CD1c-positive myeloid dendritic cell (primary cell): Measurements from ENCODE around the gene PPM1A.
"Not testable (repeated sequence)": the region's sequence is repeated elsewhere in the genome, so short reads cannot be mapped to it uniquely, and the experiment has no call there.

Source experiments
- DNase-seq: peaks from one replicate; pipeline ENCODE4 v3.0.0-alpha.2; 2016; ENCODE audit errors: extremely low spot score

The PPM1A gene

DNA sequence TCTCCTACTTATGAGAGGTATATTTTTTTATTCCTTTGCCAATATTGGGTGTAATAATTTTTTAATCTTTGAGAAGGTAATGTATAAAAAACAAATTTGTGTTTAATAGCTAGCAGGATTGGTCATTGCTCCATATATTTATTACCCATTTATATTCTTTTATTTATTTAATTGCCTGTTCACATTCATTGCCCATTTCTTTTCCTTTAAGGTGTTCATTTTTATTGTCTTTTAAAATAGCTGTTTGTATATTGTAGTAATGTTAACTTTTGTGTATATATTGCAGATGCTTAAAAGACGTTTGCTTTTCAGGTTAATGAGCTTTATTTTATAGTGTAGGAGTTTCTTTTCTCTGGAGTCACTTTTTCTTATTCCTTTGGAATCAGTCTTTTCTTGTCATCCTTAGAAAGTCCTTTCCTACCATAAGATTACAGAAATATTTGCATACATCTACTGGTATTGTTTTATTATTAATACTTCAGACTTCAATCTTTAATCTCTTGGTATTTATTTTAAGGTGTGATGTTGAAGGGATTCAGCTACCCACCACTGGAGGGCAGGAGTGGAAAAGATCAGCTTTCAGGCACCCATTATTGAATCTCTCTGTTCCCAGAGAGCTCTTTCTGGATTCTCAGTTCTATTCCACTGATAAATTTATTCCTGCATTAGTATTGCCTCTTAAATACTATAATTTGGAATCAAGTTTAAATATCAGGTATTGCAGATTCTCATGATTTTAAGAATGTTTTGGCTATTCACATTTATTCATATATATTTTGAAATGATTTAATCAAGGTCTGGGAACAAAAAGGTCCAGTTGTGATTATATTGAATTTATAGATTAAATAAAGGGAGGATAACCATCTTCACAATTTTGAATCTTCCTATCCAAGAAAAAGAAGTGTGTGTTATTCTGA is 17.3 kb downstream of the PPM1A start:
- peak; percentile 24 for DNase-seq

DNA sequence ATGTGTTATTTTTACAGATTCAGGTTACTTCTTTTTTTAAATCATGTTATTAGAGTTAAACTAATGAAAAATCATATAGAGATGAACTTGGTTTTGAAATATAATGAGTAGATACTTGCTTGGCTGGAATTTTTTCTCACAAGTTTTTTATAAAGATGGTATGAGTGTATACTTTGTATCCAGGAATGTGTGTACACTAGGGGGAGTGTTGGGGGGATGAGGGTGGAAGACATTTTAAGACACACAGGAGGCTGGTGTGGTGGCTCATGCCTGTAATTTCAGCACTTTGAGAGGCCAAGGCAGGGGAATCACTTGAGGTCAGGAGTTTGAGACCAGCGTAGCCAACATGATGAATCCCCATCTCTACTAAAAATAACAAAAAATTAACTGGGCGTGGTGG is 23.2 kb downstream of the PPM1A start:
- no peak for DNase-seq

DNA sequence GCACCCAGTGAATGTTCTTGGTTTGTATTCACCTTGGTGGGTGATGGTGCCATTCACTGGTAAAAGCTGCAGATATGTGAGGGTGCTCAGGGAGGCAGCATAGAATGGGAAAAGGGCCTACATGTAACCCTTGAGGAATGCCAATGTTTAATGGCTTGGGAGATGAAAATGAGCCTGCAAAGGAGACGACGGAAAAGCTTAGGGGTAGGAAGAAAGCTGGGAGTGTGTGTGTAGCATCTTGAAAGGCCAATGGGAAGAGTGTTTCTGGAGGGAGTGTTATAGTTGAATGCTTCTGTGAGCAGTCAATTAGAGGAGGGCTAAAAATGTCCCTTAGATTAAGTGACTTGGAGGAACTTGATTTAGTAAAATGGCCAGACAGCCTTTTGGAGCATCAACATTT is 24.9 kb downstream of the PPM1A start:
- DNase-seq: no peak

DNA sequence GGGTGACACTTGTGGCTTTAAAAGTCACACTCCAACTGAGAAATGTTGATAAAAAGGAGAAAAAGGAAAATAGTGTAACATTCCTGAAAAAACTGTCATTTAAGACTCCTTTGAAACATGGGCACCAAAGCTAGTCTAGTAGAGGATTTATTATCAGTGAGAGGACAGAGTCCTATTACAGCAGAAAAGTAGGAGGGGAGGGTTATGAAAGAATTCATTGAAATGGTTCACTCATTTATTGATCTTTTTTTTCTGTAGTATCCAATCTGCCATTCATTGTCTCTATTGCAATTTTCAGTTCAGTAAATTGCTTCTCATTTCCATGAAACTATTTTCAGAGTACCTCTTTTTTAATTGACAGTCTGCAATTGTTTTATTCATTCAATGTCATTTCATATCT is 25.4 kb downstream of the PPM1A start:
- DNase-seq: no peak

DNA sequence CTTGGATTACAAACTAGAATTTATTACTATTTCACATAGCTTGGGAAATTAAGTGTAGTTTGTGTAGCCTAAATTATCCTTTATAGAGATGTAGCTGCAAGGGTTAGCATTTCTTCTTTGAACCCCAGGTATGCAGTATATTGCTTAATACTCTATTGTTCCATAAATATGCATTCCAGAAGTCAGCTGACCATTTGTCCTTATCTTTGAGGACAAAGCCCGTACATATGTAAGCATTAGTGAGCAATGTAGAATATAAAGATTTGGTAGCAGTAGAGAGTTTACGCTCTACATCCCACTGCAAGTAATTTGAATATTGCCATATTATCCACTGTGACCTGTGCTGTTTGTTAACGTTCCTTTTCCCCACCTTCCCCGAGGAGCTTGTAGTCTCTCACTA is 26.9 kb downstream of the PPM1A start:
- no peak for DNase-seq

DNA sequence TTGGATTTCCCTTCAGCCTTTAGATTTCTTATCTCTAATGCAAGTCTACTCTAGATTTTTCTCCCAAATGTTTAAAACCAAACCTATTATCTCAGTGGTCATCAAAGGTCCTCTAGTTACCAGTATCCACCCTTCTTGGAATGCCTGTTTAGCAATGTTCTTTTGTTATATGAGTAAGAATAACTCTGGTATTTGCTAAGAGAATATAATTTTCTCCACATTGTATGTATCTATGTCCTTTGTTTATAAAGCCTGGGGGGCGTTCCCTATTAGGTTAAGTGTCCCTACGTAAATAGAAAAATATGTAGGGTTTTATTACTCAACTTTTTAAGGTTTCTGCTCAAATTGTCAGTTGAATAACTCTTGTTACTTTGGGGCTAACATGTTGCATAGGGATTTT is 27.3 kb downstream of the PPM1A start:
- DNase-seq: no peak

DNA sequence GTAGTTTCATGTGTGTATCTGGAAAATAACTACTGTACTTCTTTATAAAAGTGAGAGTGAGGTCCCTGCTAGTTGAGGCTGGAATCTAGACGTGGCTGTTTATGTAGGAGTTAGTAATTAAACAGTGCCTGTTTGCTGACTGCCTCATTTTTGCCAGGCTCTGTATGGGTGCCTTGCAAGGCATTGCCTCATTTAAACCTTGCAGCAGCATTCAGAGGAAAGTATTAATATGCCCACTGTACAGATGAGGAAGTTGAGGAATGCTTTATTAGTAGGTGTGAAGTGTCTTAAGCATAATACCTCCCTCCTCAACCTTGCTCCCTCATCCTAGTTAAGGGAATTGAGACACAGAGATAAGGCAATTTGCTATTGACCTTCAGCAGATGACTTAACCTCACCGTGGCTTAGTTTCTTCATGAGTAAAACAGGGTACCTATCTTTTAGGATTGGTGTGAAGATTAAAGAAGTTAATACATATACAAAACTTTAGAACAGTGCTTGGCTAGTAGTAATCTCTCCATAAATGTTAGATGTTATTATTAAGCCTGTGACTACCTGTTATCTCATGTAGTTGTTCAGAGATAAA is 28.7 kb downstream of the PPM1A start:
- DNase-seq: no peak

DNA sequence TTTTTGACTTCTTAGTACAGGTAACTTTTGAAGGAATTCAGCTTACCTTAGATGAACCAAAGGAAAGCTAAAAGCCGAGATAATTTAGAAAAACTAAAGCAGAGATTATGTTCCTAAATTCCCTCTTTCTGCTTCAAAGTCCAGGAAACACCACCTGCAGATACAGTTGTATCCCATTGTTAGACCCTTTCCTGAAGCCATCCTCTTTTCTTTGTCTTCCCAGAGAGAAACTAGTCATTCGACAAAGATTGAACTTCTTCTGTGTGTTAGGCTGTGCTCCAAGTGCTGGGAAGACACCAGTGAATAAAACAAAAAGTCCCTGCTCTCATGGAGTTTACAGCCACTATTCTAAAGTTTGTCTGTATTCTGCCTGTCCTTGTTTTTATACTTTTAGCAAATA is 29.3 kb downstream of the PPM1A start:
- no peak for DNase-seq

DNA sequence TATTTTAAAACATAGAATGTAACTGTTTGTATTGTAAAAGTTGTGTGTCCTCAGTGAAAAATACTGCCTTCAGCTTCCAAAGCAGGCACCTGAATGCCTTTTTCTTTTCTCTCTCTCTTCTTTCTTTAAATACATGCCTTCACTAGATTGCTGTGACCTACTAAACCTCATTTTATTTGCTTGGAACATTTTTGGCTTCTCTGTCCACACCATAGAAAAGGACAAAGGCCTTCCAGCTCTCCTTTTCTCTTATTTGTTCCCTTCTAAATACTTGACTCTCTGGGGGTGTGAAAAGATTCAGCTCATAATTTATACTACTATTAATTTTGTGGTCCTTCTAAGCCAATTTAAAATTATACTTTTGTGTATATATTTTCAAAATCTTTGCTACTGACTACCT is 38.4 kb downstream of the PPM1A start:
- no peak for DNase-seq

DNA sequence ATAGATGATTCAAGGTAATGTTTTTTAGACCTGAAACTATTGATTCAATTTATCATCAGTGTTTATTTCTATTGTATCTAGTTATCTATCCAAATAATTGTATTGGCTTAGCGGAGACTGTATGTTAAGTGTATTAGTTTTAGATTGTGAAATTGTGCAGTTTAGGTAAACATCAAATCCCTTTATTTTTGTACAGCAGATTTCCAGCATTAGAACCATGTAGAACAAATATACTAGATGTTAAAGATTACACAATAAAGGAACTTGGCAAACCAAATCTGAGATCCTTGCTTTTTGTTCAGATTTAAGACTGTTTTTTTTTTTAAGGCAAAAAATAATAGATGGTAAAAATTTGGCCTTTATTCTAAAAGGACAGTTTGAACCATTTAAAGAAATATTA is 39.3 kb downstream of the PPM1A start:
- DNase-seq: no peak

DNA sequence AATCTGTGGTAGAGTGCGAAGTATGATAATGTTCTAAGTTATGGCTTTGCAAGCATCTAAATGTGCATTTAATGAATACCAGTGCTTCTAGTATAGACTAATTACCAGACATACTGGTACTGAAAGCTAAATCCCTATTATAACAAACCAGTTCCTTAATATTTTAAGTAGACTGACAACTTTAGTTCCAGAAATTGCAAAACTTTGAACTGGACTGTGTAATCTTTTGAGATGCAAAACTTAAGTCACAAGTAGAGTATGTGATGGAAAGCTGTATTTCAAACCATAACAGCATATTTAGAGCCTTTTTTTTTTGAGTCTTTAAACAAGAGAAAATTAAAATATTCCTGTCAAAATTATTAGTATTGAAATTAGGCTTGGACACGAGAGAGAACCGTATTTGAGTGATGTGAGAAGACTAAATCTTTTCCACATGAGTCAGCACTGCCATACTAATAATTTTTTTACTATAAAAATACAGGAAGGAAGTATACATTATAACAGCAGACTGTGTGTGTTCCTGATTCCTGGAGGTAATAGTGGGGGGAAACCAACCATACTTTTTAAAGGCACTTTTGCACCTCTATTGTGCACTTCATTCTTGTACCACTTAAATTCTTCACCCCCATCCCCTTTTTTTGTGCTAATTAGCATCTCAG is 45.5 kb downstream of the PPM1A start:
- DNase-seq: peak; percentile 16

DNA sequence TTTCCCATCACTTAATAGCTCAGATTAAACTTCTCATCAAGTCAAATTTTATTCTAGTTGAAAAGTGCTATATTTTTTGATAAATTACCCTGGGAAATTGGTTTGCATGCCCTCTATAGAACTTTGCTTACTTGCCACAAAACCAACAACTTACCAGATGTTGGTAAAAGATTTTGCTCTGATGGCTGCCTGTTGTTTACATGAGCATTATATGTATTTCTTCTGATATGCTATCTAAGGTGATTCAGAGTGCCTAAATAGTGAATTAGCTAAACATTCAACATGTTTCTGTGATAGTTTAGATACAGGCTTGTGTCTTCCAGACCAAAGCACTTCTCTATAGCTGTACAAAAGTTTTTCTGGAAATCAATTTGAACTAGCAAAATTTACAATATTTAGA is 51.0 kb downstream of the PPM1A start:
- DNase-seq: no peak

DNA sequence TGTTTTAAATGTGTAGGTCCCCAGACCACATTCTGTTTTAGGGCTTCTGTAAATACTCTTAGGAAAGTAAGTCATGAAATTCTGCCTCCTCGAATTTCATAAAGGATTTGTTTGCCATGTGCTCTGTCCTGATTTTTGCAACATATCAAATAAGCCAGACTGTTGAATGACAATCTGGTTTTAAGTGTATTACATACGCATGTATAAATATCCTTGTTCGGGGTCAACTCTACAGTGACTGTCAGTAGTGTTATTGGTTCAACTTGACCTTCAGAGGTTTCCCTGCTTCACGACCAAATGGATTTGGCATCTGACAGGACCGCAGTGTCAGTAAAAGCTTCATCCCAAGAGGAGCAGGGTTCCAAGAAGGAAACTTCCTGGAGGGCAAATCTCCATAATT is 52.7 kb downstream of the PPM1A start:
- no peak for DNase-seq

DNA sequence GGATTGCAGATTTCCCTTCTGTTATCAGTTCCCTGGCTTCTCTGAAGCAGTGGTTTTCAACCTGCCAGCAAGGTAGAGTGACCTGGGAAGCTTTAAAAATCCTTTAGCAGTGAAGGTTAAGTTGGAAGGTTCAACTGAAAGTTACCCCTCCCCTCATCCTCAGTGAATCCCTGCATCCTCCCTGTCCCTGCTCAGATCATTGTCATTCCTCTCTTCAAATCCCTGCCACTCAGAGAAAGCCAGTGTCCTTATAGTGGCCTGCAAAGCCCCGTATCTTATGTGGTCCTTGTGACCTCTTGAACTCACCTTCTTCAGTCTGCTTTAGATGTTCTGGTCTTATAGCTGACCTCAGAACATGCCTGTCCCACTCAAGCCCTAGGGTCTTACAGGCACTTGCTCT is 53.6 kb downstream of the PPM1A start:
- no peak for DNase-seq

DNA sequence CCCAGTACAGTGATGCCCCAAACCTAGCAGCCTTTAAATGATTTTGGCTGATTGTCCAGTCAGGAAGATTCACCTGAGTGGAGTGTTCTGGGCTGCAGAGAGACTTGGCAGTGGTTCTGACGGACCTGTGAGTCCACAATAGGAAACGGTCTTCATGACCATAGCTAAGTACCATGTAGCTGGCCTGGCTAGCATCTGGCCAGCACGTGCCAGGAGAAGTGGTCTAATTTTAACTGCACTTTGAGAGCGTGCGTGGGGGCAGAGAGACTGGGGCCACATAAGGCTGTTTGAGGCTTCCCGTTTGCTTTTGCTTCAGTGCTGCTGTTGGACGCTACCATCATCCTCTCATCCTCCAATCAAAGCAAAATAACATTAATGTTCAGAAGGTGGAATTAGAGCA is 54.7 kb downstream of the PPM1A start:
- no peak for DNase-seq

DNA sequence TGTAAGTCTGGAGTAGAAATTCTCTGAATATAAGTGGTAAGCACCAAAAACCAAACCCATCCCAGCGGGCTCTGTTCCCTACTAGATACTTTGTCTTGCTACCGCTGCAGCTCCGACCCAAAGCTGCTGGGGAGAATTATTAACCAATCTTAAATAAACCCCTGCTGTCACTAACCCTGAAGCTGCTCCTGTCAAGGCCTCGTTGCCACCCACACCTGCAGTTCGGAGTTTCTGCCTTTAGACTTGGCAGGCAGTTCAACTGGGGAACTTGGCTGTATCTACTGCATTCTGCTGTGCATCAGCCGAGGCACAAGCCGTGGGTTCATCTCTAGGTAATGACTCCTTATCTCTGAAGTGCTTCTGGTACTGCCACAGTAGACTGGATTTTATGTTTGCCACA is 55.5 kb downstream of the PPM1A start:
- no peak for DNase-seq

DNA sequence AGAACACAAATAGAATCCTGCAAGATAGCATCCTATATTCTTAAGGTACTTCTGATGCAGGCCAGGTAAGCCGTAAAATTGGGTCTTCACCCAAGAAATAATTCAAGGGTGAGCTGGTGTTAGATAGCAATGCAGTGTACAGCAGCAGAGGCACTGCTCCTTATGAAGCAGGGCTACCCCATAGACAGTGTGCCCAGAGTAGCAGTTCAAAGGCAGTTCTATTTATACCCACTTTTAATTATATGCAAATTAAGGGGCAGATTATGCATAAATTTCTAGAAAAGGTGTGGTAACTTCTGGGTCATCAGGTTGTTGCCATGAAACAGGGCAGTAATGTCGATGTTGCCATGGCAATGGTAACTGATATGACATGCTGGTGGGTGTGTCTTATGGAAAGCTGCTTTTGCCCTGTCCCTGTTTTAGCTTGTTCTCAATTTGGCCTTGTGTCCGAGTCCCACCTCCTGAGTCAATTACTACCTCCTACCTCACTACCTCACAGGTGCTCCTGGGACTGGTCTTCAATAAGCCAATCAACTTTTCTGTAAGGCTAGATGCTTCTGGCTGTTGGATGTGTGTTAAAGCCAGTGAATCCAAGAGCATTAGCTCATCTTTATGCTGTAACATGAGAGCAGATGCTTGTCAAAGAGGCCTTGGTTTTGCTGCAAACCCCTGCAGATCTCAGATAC is 61.0 kb downstream of the PPM1A start:
- DNase-seq: no peak

DNA sequence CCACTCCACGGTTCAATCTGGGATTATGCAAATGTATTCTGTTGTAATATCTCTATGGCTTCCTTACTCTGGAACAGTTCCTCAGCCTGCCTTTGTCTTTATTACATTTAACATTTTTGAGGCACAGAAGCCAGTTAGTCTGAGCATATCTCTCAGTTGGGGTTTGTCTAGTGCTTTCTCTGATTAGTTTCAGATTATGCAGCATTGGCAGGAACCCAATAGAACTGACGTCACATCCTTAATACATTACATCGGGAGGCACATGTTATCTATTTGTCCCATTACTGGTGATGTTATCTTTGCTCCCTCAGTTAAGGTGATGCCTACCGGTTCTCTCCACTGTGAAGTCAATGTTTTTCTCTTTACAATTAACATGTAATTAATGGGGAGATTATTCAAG is 62.4 kb downstream of the PPM1A start:
- DNase-seq: no peak

DNA sequence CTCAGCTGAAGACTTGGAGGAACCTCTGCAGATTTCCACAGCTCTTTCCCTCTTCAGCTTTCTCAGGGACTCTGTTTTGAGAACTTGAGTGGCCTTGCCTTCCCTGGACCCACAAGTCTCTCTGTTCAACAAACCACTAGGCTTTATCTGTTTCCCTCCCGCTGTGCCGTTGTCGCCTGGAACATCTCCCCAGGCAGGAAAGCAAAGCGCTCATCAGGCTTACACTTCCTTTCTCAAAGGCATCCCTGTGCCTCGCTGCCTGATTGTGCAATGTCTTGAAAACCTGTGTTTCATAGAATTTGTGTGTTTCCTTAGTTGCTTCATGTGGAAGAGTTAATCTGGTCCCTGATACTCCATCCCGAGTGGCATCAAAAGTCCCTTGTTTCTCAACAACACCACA is 64.1 kb downstream of the PPM1A start:
- DNase-seq: no peak

DNA sequence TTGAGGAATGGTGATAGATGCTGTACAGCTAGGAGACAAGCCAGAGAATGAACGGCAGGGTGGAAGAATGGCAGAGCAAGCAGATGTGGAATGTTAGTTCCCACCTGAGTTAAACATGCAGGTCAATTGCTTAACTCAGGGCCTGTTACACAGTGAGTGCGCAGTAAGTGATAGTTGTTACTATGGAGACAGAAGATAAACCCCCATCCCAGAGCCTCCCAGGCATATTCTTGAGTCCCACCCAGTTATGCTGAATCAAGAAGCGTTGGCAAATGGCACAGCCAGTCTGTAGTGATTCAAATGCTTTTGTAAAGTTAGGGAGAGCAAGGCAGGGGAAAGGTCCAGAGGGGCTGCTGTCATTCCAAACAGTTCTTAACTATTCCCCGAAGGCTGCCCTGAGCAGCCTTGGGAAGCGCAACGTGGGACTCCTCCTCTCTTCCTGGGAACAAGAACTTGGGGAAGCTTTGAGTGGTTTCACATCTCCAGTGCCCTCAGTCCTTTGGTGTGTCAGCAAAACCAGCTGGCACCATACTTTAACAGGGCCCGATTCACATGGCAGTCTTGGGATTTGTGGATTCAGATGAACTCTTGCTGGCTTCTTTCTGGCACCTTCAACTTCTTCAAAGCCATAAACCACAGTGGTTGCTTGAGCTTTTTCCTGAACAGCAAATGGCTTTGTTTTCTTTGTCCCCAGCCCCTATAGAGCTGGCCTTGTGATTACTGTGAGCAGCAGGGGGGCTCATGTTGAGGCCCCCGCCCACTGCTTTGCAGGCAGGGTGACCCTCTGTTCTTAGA is 66.4 kb downstream of the PPM1A start:
- DNase-seq: no peak

DNA sequence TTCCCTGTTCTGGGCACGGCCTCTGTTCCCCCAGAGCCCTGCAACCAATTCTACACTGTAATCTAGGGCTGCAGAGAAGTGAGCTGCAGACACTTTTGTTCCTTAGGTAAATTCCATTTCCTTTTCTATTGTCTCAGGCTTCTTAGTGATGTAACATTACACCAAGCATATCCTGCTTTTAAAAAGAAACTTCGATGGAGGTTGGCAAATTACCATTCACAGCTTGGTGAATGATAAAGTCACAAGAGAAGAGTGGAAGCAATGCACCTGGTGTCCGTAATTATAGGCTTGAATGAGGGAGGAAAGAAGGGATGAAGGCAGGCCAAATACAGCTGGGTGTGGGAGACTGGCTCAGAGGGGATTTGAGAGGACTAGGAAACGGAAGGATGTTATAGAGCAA is 68.6 kb downstream of the PPM1A start:
- no peak for DNase-seq

DNA sequence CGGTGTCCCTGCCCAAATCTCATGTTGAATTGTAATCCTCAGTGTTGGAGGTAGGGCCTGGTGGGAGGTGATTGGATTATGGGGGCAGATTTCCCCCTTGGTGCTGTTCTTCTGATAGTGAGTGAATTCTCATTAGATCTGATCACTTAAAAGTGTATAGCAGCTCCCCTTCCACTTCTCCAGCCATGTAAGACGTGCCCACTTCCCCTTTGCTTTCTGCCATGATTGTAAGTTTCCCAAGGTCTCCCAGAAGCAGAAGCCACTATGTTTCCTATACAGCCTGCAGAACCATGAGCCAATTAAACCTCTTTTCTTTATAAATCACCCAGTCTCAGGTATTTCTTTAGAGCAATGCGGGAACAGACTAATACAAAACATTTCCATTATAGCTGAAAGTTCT is 71.8 kb downstream of the PPM1A start:
- DNase-seq: not testable (repeated sequence)
